T-cell (primary cell): Measurements from ENCODE around the gene SEPTIN5. TPM values are rescaled to one million over a fixed set of nuclear protein-coding genes. Genes with fewer than 3 reads are reported as not detected.
"Not testable (repeated sequence)": the region's sequence is repeated elsewhere in the genome, so short reads cannot be mapped to it uniquely, and the experiment has no call there.

ENCODE experiments used
- ATAC-seq, 4 experiments: fragments of 200-7000 bp in 3 of 4; fragments of 150-1000 bp in 1 of 4; cut with Tn5 transposase; replicated peaks in 1 of 4; 1 replicate in 3 of 4; 2 replicates in 1 of 4; pipeline ENCODE4 v1.10.0; 2021; ENCODE audit warnings: moderate library complexity in 3 of 4, mild to moderate bottlenecking in 2 of 4, moderate number of reproducible peaks in 1 of 4
- CTCF ChIA-PET, 2 donors: fragments of 300-600 bp; sonication (Branson Sonifier 250); formaldehyde crosslinking; loops; one replicate each; lab custom pipeline; 2022; ENCODE audit warnings: antibody characterized with exemption in 2 of 2; lab: Charles Lee
- POLR2A ChIA-PET, 2 donors: fragments of 300-600 bp; sonication (Branson Sonifier 250); formaldehyde crosslinking; loops; one replicate each; lab custom pipeline; 2022; ENCODE audit warnings: antibody characterized with exemption in 2 of 2; lab: Charles Lee
- DNase-seq, 35 experiments: peaks; one replicate each; pipeline versions ENCODE4 v3.0.0 to v3.0.0-alpha.2; 2013 to 2023
- H3K27ac ChIP-seq: one replicate; pipeline ENCODE4 v1.5.1; 2013; ENCODE audit warnings: low read length
- H3K27me3 ChIP-seq, 2 experiments: replicated peaks in 1 of 2; 1 replicate in 1 of 2; 2 replicates in 1 of 2; pipeline versions ENCODE4 v1.6.1 to v1.7.0; 2013; ENCODE audit warnings: low read length in 1 of 2, mixed read lengths in 1 of 2; ENCODE audit not compliant: control insufficient read depth in 2 of 2, insufficient read depth in 2 of 2; ENCODE audit errors: extremely low read depth in 1 of 2
- H3K36me3 ChIP-seq, 2 donors: 1 replicate in 1 of 2; 2 replicates in 1 of 2; pipeline versions ENCODE4 v1.6.1 to v1.7.0; 2013; ENCODE audit warnings: low read length in 1 of 2; ENCODE audit not compliant: control insufficient read depth in 2 of 2, insufficient read depth in 1 of 2; ENCODE audit errors: extremely low read depth in 1 of 2
- H3K4me1 ChIP-seq, 2 experiments: 1 replicate in 1 of 2; 2 replicates in 1 of 2; pipeline versions ENCODE4 v1.6.1 to v1.7.0; 2013; ENCODE audit warnings: low read length in 2 of 2, mixed read lengths in 1 of 2; ENCODE audit not compliant: insufficient read depth in 2 of 2, control insufficient read depth in 1 of 2; ENCODE audit errors: extremely low read depth in 1 of 2
- H3K4me3 ChIP-seq, 2 donors: 1 replicate in 1 of 2; 2 replicates in 1 of 2; pipeline versions ENCODE4 v1.5.1 to v1.7.0; 2013; ENCODE audit warnings: mild to moderate bottlenecking in 2 of 2, low read length in 1 of 2, moderate library complexity in 1 of 2; ENCODE audit not compliant: control insufficient read depth in 1 of 2; ENCODE audit errors: extremely low read depth in 1 of 2
- H3K9me3 ChIP-seq: 2 replicates; pipeline ENCODE4 v1.7.0; 2013
- H3K27ac Mint-ChIP-seq, 2 donors: one replicate each; pipeline ENCODE4 v1.8.0; 2020 to 2021; ENCODE audit warnings: mild to moderate bottlenecking in 2 of 2, mixed read lengths in 2 of 2
- H3K27me3 Mint-ChIP-seq, 2 donors: one replicate each; pipeline ENCODE4 v1.8.0; 2021 to 2022; ENCODE audit warnings: mixed read lengths in 2 of 2
- H3K36me3 Mint-ChIP-seq: one replicate; pipeline ENCODE4 v1.8.0; 2021; ENCODE audit warnings: mixed read lengths
- H3K4me1 Mint-ChIP-seq, 3 donors: one replicate each; pipeline ENCODE4 v1.8.0; 2020 to 2022; ENCODE audit warnings: mixed read lengths in 3 of 3, mild to moderate bottlenecking in 1 of 3
- H3K4me3 Mint-ChIP-seq, 3 donors: one replicate each; pipeline ENCODE4 v1.8.0; 2020 to 2022; ENCODE audit warnings: mild to moderate bottlenecking in 3 of 3, mixed read lengths in 3 of 3, moderate library complexity in 3 of 3
- H3K9me3 Mint-ChIP-seq, 3 donors: one replicate each; pipeline ENCODE4 v1.8.0; 2020 to 2022; ENCODE audit warnings: mixed read lengths in 3 of 3
- WGBS: methylation state at CpG from one replicate; pipeline ENCODE4 v1.1.5; 2013; ENCODE audit warnings: missing lambda C conversion rate; ENCODE audit not compliant: insufficient coverage; 5-methylcytosine and 5-hydroxymethylcytosine counted together
- total RNA-seq, 35 experiments: library from RNA in 6 of 35; stranded (reverse) in 6 of 35; fragments of 120-200 nt in 1 of 35; gene quantifications; one replicate each; pipeline versions ENCODE4 v1.2.1 to v1.2.4 and lab custom pipeline; 2013 to 2026

The SEPTIN5 gene
- total RNA-seq, 5 donors from 2014 or later (not counting 1 experiment from before 2014, with no cell fraction given), result 0.33 to 3.2 (median 1.2) TPM

DNA sequence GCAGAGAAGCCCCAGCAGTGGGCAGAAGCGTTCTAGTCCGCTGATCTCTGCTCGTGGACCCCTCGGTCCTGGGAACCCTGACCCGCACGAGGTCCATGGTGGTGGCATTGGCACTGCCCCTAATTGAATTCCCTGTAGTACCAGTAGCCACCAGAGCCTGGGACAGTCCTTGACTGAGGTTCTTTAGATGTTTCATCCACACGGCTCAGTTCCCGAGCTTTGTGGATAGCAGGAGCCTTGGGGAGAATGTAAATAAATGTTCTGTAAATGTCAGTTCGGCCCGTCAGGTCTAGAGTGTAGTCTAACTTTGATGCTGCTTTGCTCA lies 39.4 kb upstream of the SEPTIN5 start:
- no peaks in the 10 kb centered on the region for H3K36me3 Mint-ChIP-seq
- Histone ChIP-seq H3K36me3 (no peaks in the 10 kb centered on the region), H3K27ac (no peak overlapping the region), H3K4me3 (no peak overlapping the region), H3K9me3 (no peaks in the 10 kb centered on the region), H3K27me3 (peaks cover 0 to 30% of the 10 kb centered on the region in 2 experiments), H3K4me1 (no peaks in the 10 kb centered on the region)
- 87% methylated on average over 10 of the region's 10 CpGs for whole genome bisulfite sequencing
- H3K27ac Mint-ChIP-seq, result no peak overlapping the region
- no peaks in the 10 kb centered on the region for H3K4me1 Mint-ChIP-seq
- H3K4me3 Mint-ChIP-seq, result no peak overlapping the region
- DNase-seq (no peak), ATAC-seq (no peak)
- CTCF ChIA-PET, result no interaction called here
- H3K9me3 Mint-ChIP-seq, result no peaks in the 10 kb centered on the region
- POLR2A ChIA-PET, result no interaction called here
- peaks cover 27 to 28% of the 10 kb centered on the region in 2 donors for H3K27me3 Mint-ChIP-seq

- peaks cover 27 to 30% of the 10 kb centered on the region in 2 donors for H3K27me3 Mint-ChIP-seq
- H3K27ac Mint-ChIP-seq, result no peak overlapping the region
- Histone ChIP-seq H3K9me3 (no peaks in the 10 kb centered on the region), H3K36me3 (no peaks in the 10 kb centered on the region), H3K27me3 (peaks cover 0 to 35% of the 10 kb centered on the region in 2 experiments), H3K4me3 (no peak overlapping the region), H3K27ac (no peak overlapping the region), H3K4me1 (no peaks in the 10 kb centered on the region)
- CTCF ChIA-PET, result no interaction called here
- H3K4me1 Mint-ChIP-seq, result no peaks in the 10 kb centered on the region
- no peaks in the 10 kb centered on the region for H3K9me3 Mint-ChIP-seq
- POLR2A ChIA-PET, result no interaction called here
- DNase-seq (no peak), ATAC-seq (no peak)
- WGBS, result no CpG with 5 or more reads among the region's 7 CpGs
- no peaks in the 10 kb centered on the region for H3K36me3 Mint-ChIP-seq
- H3K4me3 Mint-ChIP-seq, result no peak overlapping the region
Observed at GRCh38 chr22:19675428-19675827, 38.9 kb upstream of the SEPTIN5 start.

GRCh38 chr22:19676437-19676836 lies 37.9 kb upstream of the SEPTIN5 start:
- H3K4me1 Mint-ChIP-seq, DNase-seq, H3K36me3 ChIP-seq, H3K27ac Mint-ChIP-seq, H3K4me3 ChIP-seq, POLR2A ChIA-PET, ATAC-seq, H3K4me1 ChIP-seq, H3K9me3 Mint-ChIP-seq, H3K9me3 ChIP-seq, H3K27ac ChIP-seq, H3K4me3 Mint-ChIP-seq, H3K36me3 Mint-ChIP-seq: not testable (repeated sequence)
- peaks cover 0 to 40% of the 10 kb centered on the region in 2 experiments for H3K27me3 ChIP-seq
- no CpG with 5 or more reads among the region's 1 CpG for WGBS
- CTCF ChIA-PET, result interaction anchor here in 1 of 2 donors (0.6 kb wide), 1 partner anchor 654 kb away, joined by 3 read pairs; no protein-coding TSS in a partner anchor
- H3K27me3 Mint-ChIP-seq, result peaks cover 30 to 38% of the 10 kb centered on the region in 2 donors

- Histone ChIP-seq H3K27ac (no peak overlapping the region), H3K36me3 (no peaks in the 10 kb centered on the region), H3K9me3 (peaks cover 3% of the 10 kb centered on the region), H3K4me3 (no peak overlapping the region), H3K4me1 (no peaks in the 10 kb centered on the region), H3K27me3 (peaks cover 0 to 43% of the 10 kb centered on the region in 2 experiments)
- ChIA-PET CTCF (no interaction called here), POLR2A (no interaction called here)
- Mint-ChIP-seq H3K27me3 (peaks cover 46 to 54% of the 10 kb centered on the region in 2 donors), H3K4me1 (no peaks in the 10 kb centered on the region), H3K36me3 (no peaks in the 10 kb centered on the region), H3K4me3 (no peak overlapping the region), H3K9me3 (no peaks in the 10 kb centered on the region), H3K27ac (no peak overlapping the region)
- 45% methylated on average over 3 of the region's 11 CpGs for WGBS
- ATAC-seq (no peak), DNase-seq (no peak)
Observed at GRCh38 chr22:19678949-19679521, 35.3 kb upstream of the SEPTIN5 start.

- ChIA-PET CTCF (no interaction called here), POLR2A (no interaction called here)
- DNase-seq (peak in 27 of 35 experiments; percentile 4 to 58 (median 28)), ATAC-seq (peak in 1 of 4 experiments; percentile 48)
- 71% methylated on average over 7 of the region's 14 CpGs for WGBS
- H3K4me1 ChIP-seq, result no peaks in the 10 kb centered on the region
- Mint-ChIP-seq H3K27ac (no peak overlapping the region), H3K4me3 (no peak overlapping the region), H3K27me3 (peaks cover 43 to 49% of the 10 kb centered on the region in 2 donors), H3K36me3 (no peaks in the 10 kb centered on the region), H3K9me3 (no peaks in the 10 kb centered on the region), H3K4me1 (no peaks in the 10 kb centered on the region)
- no peak overlapping the region for H3K27ac ChIP-seq
- no peak overlapping the region for H3K4me3 ChIP-seq
- peaks cover 0 to 43% of the 10 kb centered on the region in 2 experiments for H3K27me3 ChIP-seq
- H3K9me3 ChIP-seq, result peaks cover 3% of the 10 kb centered on the region
- no peaks in the 10 kb centered on the region for H3K36me3 ChIP-seq
Observed at GRCh38 chr22:19679522-19680101, 34.7 kb upstream of the SEPTIN5 start.

DNA sequence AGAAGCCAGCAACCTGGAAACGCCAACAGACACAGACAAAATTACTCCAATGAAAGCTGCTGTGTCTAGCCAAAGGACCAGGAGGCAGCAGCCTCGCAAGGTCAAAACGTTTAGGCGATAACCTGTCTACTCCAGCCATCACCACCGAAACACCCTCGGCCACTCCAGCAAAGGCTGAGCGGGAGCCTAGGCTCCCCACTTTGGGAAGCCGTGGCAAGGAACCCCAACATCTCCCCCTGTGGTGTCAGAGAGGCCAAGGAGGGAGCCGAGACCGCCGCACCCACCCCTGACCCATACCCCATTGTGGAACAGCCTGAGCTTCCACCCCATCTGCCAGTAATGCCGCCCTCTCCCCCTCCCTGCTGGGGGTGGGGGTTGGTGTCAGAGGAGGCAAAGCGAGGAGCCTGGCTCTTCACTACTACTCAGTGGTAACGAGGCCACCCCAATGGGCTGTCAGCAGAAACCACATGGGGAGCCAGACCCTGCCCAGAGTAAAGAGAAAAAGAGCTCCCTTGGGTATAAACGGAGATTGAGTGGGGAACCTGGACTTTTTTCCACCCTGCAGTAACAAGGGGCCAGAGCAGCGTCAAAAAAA lies 33.9 kb upstream of the SEPTIN5 start:
- Mint-ChIP-seq H3K4me3 (no peak overlapping the region), H3K27ac (no peak overlapping the region), H3K4me1 (no peaks in the 10 kb centered on the region), H3K27me3 (peaks cover 37 to 46% of the 10 kb centered on the region in 2 donors), H3K36me3 (no peaks in the 10 kb centered on the region), H3K9me3 (no peaks in the 10 kb centered on the region)
- ChIA-PET CTCF (no interaction called here), POLR2A (no interaction called here)
- DNase-seq (no peak), ATAC-seq (no peak)
- Histone ChIP-seq H3K27ac (no peak overlapping the region), H3K36me3 (no peaks in the 10 kb centered on the region), H3K9me3 (peaks cover 3% of the 10 kb centered on the region), H3K4me1 (no peaks in the 10 kb centered on the region), H3K4me3 (no peak overlapping the region), H3K27me3 (peaks cover 0 to 39% of the 10 kb centered on the region in 2 experiments)
- 98% methylated on average over 7 of the region's 16 CpGs for WGBS
